Stimulated activated CD4-positive, alpha-beta T cell treated with anti-CD3 and anti-CD28 coated beads, Interleukin-2, amount 100 ng/mL, for 24 hours (primary cell): ENCODE data around the gene TRIM74.
"Not testable (repeated sequence)": the region's sequence is repeated elsewhere in the genome, so short reads cannot be mapped to it uniquely, and the experiment has no call there.

ENCODE experiments used
- DNase-seq, 2 donors: peaks; one replicate each; pipeline ENCODE4 v3.0.0-alpha.2; 2020

Gene TRIM74

GRCh38 chr7:72954563-72955198 lies 14.6 kb downstream of the TRIM74 start:
- not testable (repeated sequence) for DNase-seq

GRCh38 chr7:72953901-72954562 lies 15.2 kb downstream of the TRIM74 start:
- not testable (repeated sequence) for DNase-seq

- not testable (repeated sequence) for DNase-seq
These were observed 18.8 kb downstream of the TRIM74 start for GRCh38 chr7:72950432-72950831.

- DNase-seq, result not testable (repeated sequence)
These were observed 19.6 kb downstream of the TRIM74 start for GRCh38 chr7:72949686-72950085.

GRCh38 chr7:72949276-72949675 lies 20.0 kb downstream of the TRIM74 start:
- not testable (repeated sequence) for DNase-seq

GRCh38 chr7:72948714-72949113 lies 20.6 kb downstream of the TRIM74 start:
- not testable (repeated sequence) for DNase-seq

GRCh38 chr7:72946130-72946745 lies 23.0 kb downstream of the TRIM74 start:
- not testable (repeated sequence) for DNase-seq

GRCh38 chr7:72945597-72945996 lies 23.7 kb downstream of the TRIM74 start:
- not testable (repeated sequence) for DNase-seq

- not testable (repeated sequence) for DNase-seq
These were observed 24.3 kb downstream of the TRIM74 start for GRCh38 chr7:72944937-72945336.

- not testable (repeated sequence) for DNase-seq
These were observed 26.3 kb downstream of the TRIM74 start for GRCh38 chr7:72942956-72943355.

GRCh38 chr7:72942022-72942705 lies 27.1 kb downstream of the TRIM74 start:
- DNase-seq, result not testable (repeated sequence)

- DNase-seq, result not testable (repeated sequence)
These were observed 41.0 kb downstream of the TRIM74 start for GRCh38 chr7:72928216-72928615.

GRCh38 chr7:72927791-72928190 lies 41.5 kb downstream of the TRIM74 start:
- DNase-seq, result not testable (repeated sequence)

- no peak for DNase-seq
These were observed 43.6 kb downstream of the TRIM74 start for GRCh38 chr7:72925546-72926120.

- DNase-seq, result peak; percentile 83 to 85
These were observed 44.3 kb downstream of the TRIM74 start, which contains the start of gene POM121 for GRCh38 chr7:72924733-72925545. Gene POM121 (plus strand): TSS chr7:72925095. CDS start chr7:72925122, 27 bp downstream.

GRCh38 chr7:72924386-72924732 lies 44.9 kb downstream of the TRIM74 start:
- DNase-seq, result no peak

- DNase-seq, result no peak
These were observed 50.0 kb downstream of the TRIM74 start for GRCh38 chr7:72919256-72919775.

- peak; percentile 65 to 66 for DNase-seq
These were observed 54.3 kb downstream of the TRIM74 start for GRCh38 chr7:72914756-72915525.

- peak in 1 of 2 donors; percentile 23 for DNase-seq
These were observed 55.5 kb downstream of the TRIM74 start for GRCh38 chr7:72913750-72914149.

- not testable (repeated sequence) for DNase-seq
These were observed 57.9 kb downstream of the TRIM74 start for GRCh38 chr7:72911395-72911794.
